SK-N-MC (cell line): ENCODE data around the gene SH2D3A.

Source experiments
- DNase-seq: peaks from one replicate; pipeline ENCODE4 v3.0.0-alpha.2; 2011; ENCODE audit warnings: low read depth, low spot score
- H3K27ac ChIP-seq: fragments of 200-600 bp; sonication (generic); 2 replicates; pipeline ENCODE4 v1.5.1; 2016; ENCODE audit warnings: mixed run types
- H3K36me3 ChIP-seq: fragments of 200-600 bp; sonication (generic); 2 replicates; pipeline ENCODE4 v1.6.1; 2017; ENCODE audit warnings: antibody characterized with exemption, low read length, mixed read lengths; ENCODE audit not compliant: insufficient read depth
- H3K4me3 ChIP-seq: fragments of 200-600 bp; sonication (generic); 2 replicates; pipeline ENCODE4 v1.5.1; 2016
- H3K9ac ChIP-seq: fragments of 200-600 bp; sonication (generic); 2 replicates; pipeline ENCODE4 v1.8.0; 2017; ENCODE audit warnings: mixed run types, mixed read lengths; ENCODE audit not compliant: insufficient read length
- H3K9me3 ChIP-seq: fragments of 200-600 bp; sonication (generic); 2 replicates; pipeline ENCODE4 v1.6.1; 2017; ENCODE audit warnings: low read depth, mild to moderate bottlenecking, antibody characterized with exemption, low read length, moderate library complexity, mixed read lengths
- EZH2 ChIP-seq: fragments of 200-600 bp; sonication (generic); IDR thresholded peaks from one replicate; pipeline ENCODE4 v1.6.1; 2017; ENCODE audit warnings: antibody characterized with exemption
- FOXP2 ChIP-seq: optimal IDR thresholded peaks from 2 replicates; pipeline ENCODE3; 2011; ENCODE audit warnings: mild to moderate bottlenecking, moderate library complexity; ENCODE audit not compliant: insufficient read depth; ENCODE audit errors: extremely low read length, control extremely low read depth
- POLR2AphosphoS5 ChIP-seq: IDR thresholded peaks from 2 replicates; pipeline ENCODE4 v1.6.1; 2012; ENCODE audit warnings: mild to moderate bottlenecking, low read depth, low read length, borderline replicate concordance

Gene SH2D3A

GRCh38 chr19:6736169-6736916 lies 30.9 kb downstream of the SH2D3A start:
- Histone ChIP-seq H3K9me3 (no peaks in the 10 kb centered on the region), H3K9ac (peak overlapping the region; percentile 90), H3K27ac (no peak overlapping the region), H3K4me3 (peak overlapping the region; percentile 85), H3K36me3 (no peaks in the 10 kb centered on the region)
- no peak for DNase-seq
- TF ChIP-seq FOXP2 (no peak), POLR2AphosphoS5 (no peak), EZH2 (no peak)

GRCh38 chr19:6735181-6735911 lies 31.9 kb downstream of the SH2D3A start:
- Histone ChIP-seq H3K27ac (peak overlapping the region; percentile 64), H3K9me3 (no peaks in the 10 kb centered on the region), H3K4me3 (peak overlapping the region; percentile 33; the same call in 1 of the 2 replicates), H3K9ac (peak overlapping the region; percentile 26), H3K36me3 (no peaks in the 10 kb centered on the region)
- no peak for TF ChIP-seq FOXP2
- no peak for TF ChIP-seq EZH2
- no peak for TF ChIP-seq POLR2AphosphoS5
- DNase-seq: no peak

DNA sequence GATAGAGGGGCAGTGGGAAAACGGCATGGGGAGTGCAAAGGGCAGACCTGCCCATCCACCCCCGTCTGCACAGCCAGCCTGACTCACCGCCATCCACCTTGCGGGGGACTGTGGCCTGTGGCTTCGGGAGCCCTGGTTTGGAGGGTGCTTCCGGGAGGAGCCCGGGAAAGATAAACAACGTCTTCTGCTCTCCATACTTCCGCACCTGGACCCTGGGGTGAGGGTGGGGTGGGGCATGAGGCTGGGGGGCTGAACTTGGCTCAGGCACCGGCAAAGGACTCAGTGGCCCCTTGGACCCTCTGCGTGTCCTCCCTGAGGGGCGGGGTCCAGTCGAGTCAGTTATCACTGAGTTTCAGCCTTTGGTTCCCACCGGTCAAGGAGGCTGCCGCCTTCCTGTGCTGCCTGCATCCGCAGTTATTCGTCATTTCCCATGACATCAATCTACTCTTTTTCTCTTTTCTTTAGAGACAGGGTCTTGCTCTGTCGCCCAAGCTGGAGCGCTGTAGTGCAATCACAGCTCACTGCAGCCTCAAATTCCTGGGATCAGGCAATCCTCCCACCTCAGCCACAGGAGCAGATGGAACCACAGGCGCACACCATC lies 33.0 kb downstream of the SH2D3A start:
- Histone ChIP-seq H3K27ac (no peak overlapping the region), H3K4me3 (no peak overlapping the region), H3K9ac (no peak overlapping the region), H3K9me3 (no peaks in the 10 kb centered on the region), H3K36me3 (no peaks in the 10 kb centered on the region)
- DNase-seq: no peak
- TF ChIP-seq POLR2AphosphoS5 (no peak), FOXP2 (no peak), EZH2 (no peak)

GRCh38 chr19:6733338-6734095 lies 33.7 kb downstream of the SH2D3A start:
- Histone ChIP-seq H3K4me3 (no peak overlapping the region), H3K9me3 (no peaks in the 10 kb centered on the region), H3K9ac (no peak overlapping the region), H3K36me3 (no peaks in the 10 kb centered on the region), H3K27ac (no peak overlapping the region)
- DNase-seq: no peak
- TF ChIP-seq FOXP2 (no peak), EZH2 (no peak), POLR2AphosphoS5 (no peak)

DNA sequence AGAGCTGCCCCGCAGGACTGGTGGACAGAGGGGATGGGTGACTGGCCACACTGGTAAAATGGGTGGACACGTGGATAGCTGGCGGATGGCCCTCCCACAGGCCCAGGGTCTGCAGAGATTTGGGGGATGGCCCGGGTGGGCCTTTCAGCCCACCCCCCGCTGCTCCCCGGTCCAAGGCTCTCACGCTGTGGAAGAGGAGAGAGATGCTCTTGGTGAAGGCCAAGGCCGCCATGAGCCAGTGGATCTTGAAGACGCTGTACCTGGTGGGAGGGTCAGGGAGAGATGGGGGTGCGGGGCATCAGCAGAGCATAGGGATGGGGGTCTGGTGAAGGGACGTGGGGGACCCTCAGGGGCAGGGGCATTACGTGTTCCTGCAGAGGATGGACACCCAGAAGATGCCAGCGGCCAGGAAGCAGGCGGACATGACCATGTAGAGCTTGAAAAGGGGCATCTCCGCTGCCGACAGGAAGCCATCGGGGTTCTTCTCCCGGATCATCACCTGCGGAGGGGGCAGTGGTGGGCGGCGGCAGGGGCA lies 34.4 kb downstream of the SH2D3A start:
- Histone ChIP-seq H3K9ac (no peak overlapping the region), H3K9me3 (no peaks in the 10 kb centered on the region), H3K27ac (no peak overlapping the region), H3K4me3 (no peak overlapping the region), H3K36me3 (no peaks in the 10 kb centered on the region)
- no peak for DNase-seq
- TF ChIP-seq FOXP2 (no peak), POLR2AphosphoS5 (no peak), EZH2 (no peak)

DNA sequence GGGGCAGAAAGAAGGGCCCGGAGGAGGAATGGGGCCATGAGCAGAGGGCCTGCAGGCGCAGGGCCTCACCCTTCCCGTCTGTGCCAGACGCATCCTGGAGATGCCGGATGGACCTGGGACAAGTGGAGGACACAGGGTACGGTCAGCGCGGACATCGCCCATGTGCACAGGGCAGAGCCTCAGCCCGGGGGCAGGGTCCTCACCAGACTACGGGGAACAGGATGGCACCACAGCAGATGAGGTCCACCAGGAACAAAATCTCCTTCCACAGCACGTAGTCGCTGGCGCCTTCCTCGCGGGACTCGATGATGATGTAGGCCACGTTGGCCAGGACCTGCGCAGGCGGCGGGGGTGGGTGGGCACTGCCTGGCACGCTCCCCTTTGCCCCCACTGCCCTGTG lies 35.4 kb downstream of the SH2D3A start:
- Histone ChIP-seq H3K4me3 (no peak overlapping the region), H3K9me3 (no peaks in the 10 kb centered on the region), H3K9ac (no peak overlapping the region), H3K27ac (no peak overlapping the region), H3K36me3 (no peaks in the 10 kb centered on the region)
- no peak for DNase-seq
- TF ChIP-seq FOXP2 (no peak), EZH2 (no peak), POLR2AphosphoS5 (no peak)

DNA sequence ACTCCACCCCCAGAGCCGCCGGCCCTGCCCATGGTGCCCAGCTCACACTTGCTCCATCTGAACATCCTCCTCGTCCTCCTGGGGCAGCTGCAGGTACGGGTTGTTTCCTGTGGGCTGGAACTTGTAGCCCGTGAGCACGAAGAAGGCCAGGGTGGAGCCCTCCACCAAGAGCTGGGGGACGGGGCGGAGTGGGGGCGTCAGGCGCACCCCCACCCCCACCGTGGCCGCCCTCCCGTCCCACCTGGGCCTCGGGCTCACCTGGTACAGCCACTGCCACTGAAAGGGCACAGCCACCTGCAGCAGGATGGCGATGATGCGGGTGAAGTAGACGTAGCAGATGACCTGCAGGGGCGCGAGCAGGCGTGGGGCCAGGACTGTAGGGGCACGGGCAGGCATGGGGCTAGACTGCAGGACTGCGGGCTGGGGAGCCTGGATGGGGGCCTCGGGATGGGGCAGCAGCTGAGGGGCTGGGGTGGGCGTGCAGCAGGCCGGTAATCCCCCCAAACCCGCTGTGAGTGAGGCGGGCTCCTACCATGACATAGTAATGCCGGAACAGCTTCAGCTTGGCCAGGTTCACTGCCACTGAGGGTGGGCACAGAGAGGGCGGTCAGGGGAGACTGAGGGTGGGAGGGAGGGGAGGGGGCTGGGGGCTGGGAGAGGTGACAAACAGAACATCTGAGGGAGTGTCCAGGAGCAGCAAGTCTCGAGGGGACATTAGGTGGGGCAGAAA lies 36.1 kb downstream of the SH2D3A start:
- Histone ChIP-seq H3K9ac (no peak overlapping the region), H3K27ac (no peak overlapping the region), H3K4me3 (no peak overlapping the region), H3K9me3 (no peaks in the 10 kb centered on the region), H3K36me3 (no peaks in the 10 kb centered on the region)
- TF ChIP-seq FOXP2 (no peak), POLR2AphosphoS5 (no peak), EZH2 (no peak)
- DNase-seq: no peak
